Hepatocyte (in vitro differentiated cells): ENCODE data around the gene LRRC3. TPM values are rescaled to one million over a fixed set of nuclear protein-coding genes. Genes with fewer than 3 reads are reported as not detected.

Experiments
- DNase-seq: peaks from one replicate; pipeline ENCODE4 v3.0.0-alpha.2; 2016; ENCODE audit warnings: low spot score
- H2AFZ ChIP-seq: fragments of 200-600 bp; sonication (generic); 2 replicates; pipeline ENCODE4 v1.6.0; 2016; ENCODE audit warnings: antibody characterized with exemption, mild to moderate bottlenecking
- H3K27ac ChIP-seq: fragments of 200-600 bp; sonication (generic); 2 replicates; pipeline ENCODE4 v1.5.1; 2016; ENCODE audit warnings: mild to moderate bottlenecking
- H3K27me3 ChIP-seq: fragments of 200-600 bp; sonication (generic); 2 replicates; pipeline ENCODE4 v1.6.1; 2016
- H3K36me3 ChIP-seq: fragments of 200-600 bp; sonication (generic); replicated peaks from 2 replicates; pipeline ENCODE4 v1.5.1; 2016; ENCODE audit warnings: low read depth; ENCODE audit not compliant: insufficient read depth
- H3K4me1 ChIP-seq: fragments of 200-600 bp; sonication (generic); 2 replicates; pipeline ENCODE4 v1.5.1; 2016; ENCODE audit warnings: mild to moderate bottlenecking, moderate library complexity; ENCODE audit not compliant: insufficient read depth
- H3K4me2 ChIP-seq: fragments of 200-600 bp; sonication (generic); 2 replicates; pipeline ENCODE4 v1.6.0; 2016
- H3K4me3 ChIP-seq: fragments of 200-600 bp; sonication (generic); 2 replicates; pipeline ENCODE4 v1.5.1; 2016; ENCODE audit warnings: mild to moderate bottlenecking
- H3K79me2 ChIP-seq: fragments of 200-600 bp; sonication (generic); 2 replicates; pipeline ENCODE4 v1.6.0; 2017; ENCODE audit warnings: mild to moderate bottlenecking
- H3K9me2 ChIP-seq: fragments of 200-600 bp; sonication (generic); replicated peaks from 2 replicates; pipeline ENCODE4 v1.6.0; 2017; ENCODE audit warnings: mild to moderate bottlenecking; ENCODE audit not compliant: insufficient read depth
- H3K9me3 ChIP-seq: fragments of 200-600 bp; sonication (generic); 2 replicates; pipeline ENCODE4 v1.5.1; 2016; ENCODE audit warnings: low read depth, mild to moderate bottlenecking
- H4K20me1 ChIP-seq: fragments of 200-600 bp; sonication (generic); 2 replicates; pipeline ENCODE4 v1.6.0; 2016; ENCODE audit warnings: mild to moderate bottlenecking; ENCODE audit not compliant: insufficient read depth, poor library complexity, severe bottlenecking
- EZH2 ChIP-seq: fragments of 200-600 bp; sonication (generic); IDR thresholded peaks from 2 replicates; pipeline ENCODE4 v1.6.1; 2016; ENCODE audit warnings: antibody characterized with exemption, mild to moderate bottlenecking, borderline replicate concordance
- EZH2phosphoT487 ChIP-seq: fragments of 200-600 bp; sonication (generic); IDR thresholded peaks from one replicate; pipeline ENCODE4 v1.6.1; 2018; ENCODE audit warnings: antibody characterized with exemption, mild to moderate bottlenecking, low read depth, moderate library complexity; ENCODE audit not compliant: unreplicated experiment, severe bottlenecking
- WGBS: methylation state at CpG from one replicate; pipeline ENCODE4 v1.1.6; 2016; ENCODE audit warnings: low lambda C conversion rate; ENCODE audit errors: missing lambda C conversion rate; 5-methylcytosine and 5-hydroxymethylcytosine counted together
- polyA plus RNA-seq: library from polyadenylated mRNA; unstranded; fragments of >200 nt; fragmentation: Nextera tagmentation; extraction: Ambion mirVana; gene quantifications from 2 replicates; pipeline ENCODE4 v1.2.1, GENCODE V29; 2016
- total RNA-seq: library from RNA; depleted of rRNA; stranded (reverse); fragments of >200 nt; gene quantifications from 2 replicates; pipeline ENCODE4 v1.2.3, GENCODE V29; 2014
- TF ChIP-seq, protein P1 (sequence below): fragments of 200-600 bp; sonication (generic); IDR thresholded peaks from 2 replicates; pipeline ENCODE4 v1.5.1; 2016; ENCODE audit warnings: antibody characterized with exemption, mild to moderate bottlenecking; ENCODE audit not compliant: poor library complexity

LRRC3 gene
- total and polyA plus RNA-seq, 2 experiments from 2014 or later = 7.2 to 7.3 TPM

DNA sequence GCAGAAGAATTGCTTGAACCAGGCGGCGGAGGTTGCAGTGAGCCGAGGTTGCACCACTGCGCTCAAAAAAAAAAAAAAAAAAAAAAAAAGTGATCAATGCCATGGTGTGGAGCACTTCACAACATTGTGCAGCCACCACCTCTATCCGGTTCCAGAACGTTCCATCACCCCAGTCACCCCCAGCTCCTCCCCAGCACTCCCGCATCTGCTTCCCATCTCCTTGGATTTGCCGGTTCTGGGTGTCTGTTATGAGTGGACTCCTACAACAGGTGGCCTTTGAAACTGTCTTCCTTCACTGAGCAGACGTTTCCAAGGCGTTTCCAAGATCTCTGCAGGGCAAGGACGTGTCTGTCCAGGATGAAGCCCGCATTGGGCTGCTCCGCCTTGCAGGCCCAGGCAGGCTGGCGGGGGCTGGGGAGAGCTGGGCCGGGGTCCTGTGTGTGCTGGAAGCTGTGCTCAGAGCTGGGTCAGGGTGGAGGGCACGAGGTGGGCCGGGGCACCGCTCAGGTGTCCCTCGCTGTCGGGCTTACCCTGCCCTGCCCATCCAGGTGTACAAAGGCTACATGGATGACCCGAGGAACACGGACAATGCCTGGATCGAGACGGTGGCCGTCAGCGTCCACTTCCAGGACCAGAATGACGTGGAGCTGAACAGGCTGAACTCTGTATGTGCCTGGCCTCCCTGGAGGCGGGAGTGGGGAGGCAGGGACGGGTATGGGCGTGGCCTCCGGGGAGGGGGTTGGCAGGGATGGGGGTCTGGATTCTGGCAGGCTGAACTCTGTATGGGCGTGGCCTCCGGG is 14.9 kb upstream of the LRRC3 start:
- Histone ChIP-seq H3K27ac (no peak overlapping the region), H3K4me2 (no peak overlapping the region), H3K9me3 (no peaks in the 10 kb centered on the region), H3K79me2 (no peaks in the 10 kb centered on the region), H3K9me2 (no peaks in the 10 kb centered on the region), H4K20me1 (no peaks in the 10 kb centered on the region), H3K36me3 (no peaks in the 10 kb centered on the region), H3K27me3 (no peaks in the 10 kb centered on the region), H3K4me1 (no peaks in the 10 kb centered on the region), H3K4me3 (no peak overlapping the region), H2AFZ (no peak overlapping the region)
- TF ChIP-seq, protein P1, sequence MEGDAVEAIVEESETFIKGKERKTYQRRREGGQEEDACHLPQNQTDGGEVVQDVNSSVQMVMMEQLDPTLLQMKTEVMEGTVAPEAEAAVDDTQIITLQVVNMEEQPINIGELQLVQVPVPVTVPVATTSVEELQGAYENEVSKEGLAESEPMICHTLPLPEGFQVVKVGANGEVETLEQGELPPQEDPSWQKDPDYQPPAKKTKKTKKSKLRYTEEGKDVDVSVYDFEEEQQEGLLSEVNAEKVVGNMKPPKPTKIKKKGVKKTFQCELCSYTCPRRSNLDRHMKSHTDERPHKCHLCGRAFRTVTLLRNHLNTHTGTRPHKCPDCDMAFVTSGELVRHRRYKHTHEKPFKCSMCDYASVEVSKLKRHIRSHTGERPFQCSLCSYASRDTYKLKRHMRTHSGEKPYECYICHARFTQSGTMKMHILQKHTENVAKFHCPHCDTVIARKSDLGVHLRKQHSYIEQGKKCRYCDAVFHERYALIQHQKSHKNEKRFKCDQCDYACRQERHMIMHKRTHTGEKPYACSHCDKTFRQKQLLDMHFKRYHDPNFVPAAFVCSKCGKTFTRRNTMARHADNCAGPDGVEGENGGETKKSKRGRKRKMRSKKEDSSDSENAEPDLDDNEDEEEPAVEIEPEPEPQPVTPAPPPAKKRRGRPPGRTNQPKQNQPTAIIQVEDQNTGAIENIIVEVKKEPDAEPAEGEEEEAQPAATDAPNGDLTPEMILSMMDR = no peak
- TF ChIP-seq EZH2phosphoT487 = no peak
- TF ChIP-seq EZH2 = no peak
- no peak for DNase-seq
- WGBS = 91% methylated on average over 25 of the region's 33 CpGs

DNA sequence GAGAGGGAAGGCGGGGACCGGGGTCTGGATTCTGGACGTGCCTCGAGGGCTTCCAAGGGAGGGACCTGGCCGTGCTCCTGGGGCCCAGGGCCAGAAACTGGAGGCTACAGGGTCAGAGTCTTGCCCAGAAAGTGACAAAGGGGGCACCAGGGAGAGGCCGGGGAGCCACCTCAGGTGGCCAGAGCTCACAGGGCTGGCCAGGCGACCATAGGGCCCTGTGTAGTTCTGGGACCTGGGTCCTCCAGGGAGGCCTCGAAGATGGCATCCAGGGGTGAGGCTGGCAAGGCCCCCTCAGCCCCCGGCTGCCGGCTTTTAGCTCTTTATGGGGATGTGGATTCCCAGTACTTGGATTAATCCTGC is 14.3 kb upstream of the LRRC3 start:
- WGBS = 90% methylated on average over 8 of the region's 10 CpGs
- no peaks in the 10 kb centered on the region for H4K20me1 ChIP-seq
- no peak for DNase-seq
- no peaks in the 10 kb centered on the region for H3K79me2 ChIP-seq
- no peak for TF ChIP-seq EZH2
- TF ChIP-seq, protein P1 = no peak
- TF ChIP-seq EZH2phosphoT487 = no peak
- H3K27me3 ChIP-seq = no peaks in the 10 kb centered on the region
- H3K4me1 ChIP-seq = no peaks in the 10 kb centered on the region
- no peak overlapping the region for H3K4me2 ChIP-seq
- no peak overlapping the region for H2AFZ ChIP-seq
- no peak overlapping the region for H3K4me3 ChIP-seq
- H3K36me3 ChIP-seq = no peaks in the 10 kb centered on the region
- no peaks in the 10 kb centered on the region for H3K9me2 ChIP-seq
- no peaks in the 10 kb centered on the region for H3K9me3 ChIP-seq
- no peak overlapping the region for H3K27ac ChIP-seq

DNA sequence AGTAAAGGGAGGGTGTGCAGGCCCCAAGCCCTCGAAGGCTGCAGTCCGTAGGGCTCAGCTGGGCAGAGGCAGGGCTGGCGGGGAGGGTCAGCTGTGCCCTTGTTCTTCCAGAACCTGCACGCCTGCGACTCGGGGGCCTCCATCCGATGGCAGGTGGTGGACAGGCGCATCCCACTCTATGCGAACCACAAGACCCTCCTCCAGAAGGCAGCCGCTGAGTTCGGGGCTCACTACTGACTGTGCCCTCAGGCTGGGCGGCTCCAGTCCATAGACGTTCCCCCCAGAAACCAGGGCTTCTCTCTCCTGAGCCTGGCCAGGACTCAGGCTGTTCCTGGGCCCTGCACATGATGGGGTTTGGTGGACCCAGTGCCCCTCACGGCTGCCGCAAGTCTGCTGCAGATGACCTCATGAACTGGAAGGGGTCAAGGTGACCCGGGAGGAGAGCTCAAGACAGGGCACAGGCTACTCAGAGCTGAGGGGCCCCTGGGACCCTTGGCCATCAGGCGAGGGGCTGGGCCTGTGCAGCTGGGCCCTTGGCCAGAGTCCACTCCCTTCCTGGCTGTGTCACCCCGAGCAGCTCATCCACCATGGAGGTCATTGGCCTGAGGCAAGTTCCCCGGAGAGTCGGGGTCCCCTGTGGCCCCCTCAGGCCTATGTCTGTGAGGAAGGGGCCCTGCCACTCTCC is 13.6 kb upstream of the LRRC3 start:
- WGBS = 94% methylated on average over 20 of the region's 20 CpGs
- H3K36me3 ChIP-seq = no peaks in the 10 kb centered on the region
- no peak overlapping the region for H2AFZ ChIP-seq
- H3K79me2 ChIP-seq = no peaks in the 10 kb centered on the region
- no peak overlapping the region for H3K27ac ChIP-seq
- H3K9me3 ChIP-seq = no peaks in the 10 kb centered on the region
- H3K4me2 ChIP-seq = no peak overlapping the region
- H3K4me1 ChIP-seq = no peaks in the 10 kb centered on the region
- no peak for DNase-seq
- H3K27me3 ChIP-seq = no peaks in the 10 kb centered on the region
- no peaks in the 10 kb centered on the region for H4K20me1 ChIP-seq
- no peaks in the 10 kb centered on the region for H3K9me2 ChIP-seq
- H3K4me3 ChIP-seq = no peak overlapping the region
- TF ChIP-seq EZH2phosphoT487 (no peak), EZH2 (no peak)
- TF ChIP-seq, protein P1 = no peak
